HEK293 (cell line): ENCODE data around the gene AQP1.

Experiments used
- CTCF ChIA-PET: fragments of 350-600 bp; formaldehyde crosslinking; extraction: SDS; loops from one replicate; lab custom pipeline; 2021; ENCODE audit warnings: antibody characterized with exemption; lab: Yijun Ruan, JAX
- POLR2A ChIA-PET: fragments of 300-600 bp; formaldehyde crosslinking; extraction: SDS; loops from one replicate; lab custom pipeline; 2020; ENCODE audit warnings: antibody characterized with exemption, inconsistent platforms; lab: Yijun Ruan, JAX
- H3K27ac ChIP-seq: fragments of 200-500 bp; sonication (Bioruptor generic); 2 replicates; pipeline ENCODE4 v1.5.1; 2014; ENCODE audit warnings: low read depth, low read length, control low read depth, inconsistent platforms; ENCODE audit errors: extremely low read depth
- H3K36me3 ChIP-seq, 2 experiments: fragments of 200-500 bp in 1 of 2; sonication (Bioruptor generic) in 1 of 2; 1 replicate in 1 of 2; 2 replicates in 1 of 2; pipeline ENCODE4 v1.5.1; 2014 to 2017; ENCODE audit warnings: inconsistent platforms in 2 of 2, low read length in 2 of 2; ENCODE audit not compliant: control insufficient read depth in 2 of 2, insufficient read depth in 1 of 2
- H3K4me1 ChIP-seq: fragments of 200-500 bp; sonication (Bioruptor generic); 2 replicates; pipeline ENCODE4 v1.5.1; 2014; ENCODE audit warnings: mild to moderate bottlenecking, low read length, inconsistent platforms; ENCODE audit not compliant: control insufficient read depth, insufficient read depth
- H3K4me3 ChIP-seq: 2 replicates; pipeline ENCODE4 v1.5.1; 2011; ENCODE audit warnings: low read depth, mild to moderate bottlenecking, control low read depth, low read length, moderate library complexity
- H3K9me3 ChIP-seq: fragments of 200-500 bp; sonication (Bioruptor generic); 2 replicates; pipeline ENCODE4 v1.5.1; 2014; ENCODE audit warnings: low read depth, low read length, inconsistent platforms; ENCODE audit not compliant: control insufficient read depth, insufficient read depth
- GLI4 ChIP-seq: fragments of 450-650 bp; formaldehyde crosslinking; IDR thresholded peaks from 2 replicates; pipeline ENCODE4 v1.5.1; 2016; ENCODE audit warnings: missing biosample characterization, missing genetic modification characterization
- HOXD13 ChIP-seq: sonication (generic); formaldehyde crosslinking; IDR thresholded peaks from 2 replicates; pipeline ENCODE4 v1.8.0; 2022; ENCODE audit warnings: missing genetic modification reagents, borderline replicate concordance
- IKZF3 ChIP-seq: fragments of 450-650 bp; IDR thresholded peaks from 2 replicates; pipeline ENCODE4 v1.5.0; 2018; ENCODE audit warnings: missing biosample characterization, mild to moderate bottlenecking, missing genetic modification characterization, moderate library complexity
- KLF1 ChIP-seq: fragments of 450-650 bp; formaldehyde crosslinking; IDR thresholded peaks from 2 replicates; pipeline ENCODE4 v1.5.1; 2016; ENCODE audit warnings: missing biosample characterization, missing genetic modification characterization
- KLF10 ChIP-seq: fragments of 450-650 bp; IDR thresholded peaks from 2 replicates; pipeline ENCODE4 v1.5.1; 2018; ENCODE audit warnings: missing biosample characterization, mild to moderate bottlenecking, missing genetic modification characterization
- PRDM6 ChIP-seq: fragments of 450-650 bp; formaldehyde crosslinking; IDR thresholded peaks from 2 replicates; pipeline ENCODE4 v1.5.1; 2017; ENCODE audit warnings: missing biosample characterization, missing genetic modification characterization
- ZBTB49 ChIP-seq: fragments of 450-650 bp; formaldehyde crosslinking; IDR thresholded peaks from 2 replicates; pipeline ENCODE4 v1.5.1; 2016; ENCODE audit warnings: missing biosample characterization, missing genetic modification characterization, low read depth
- ZBTB8A ChIP-seq: fragments of 450-650 bp; formaldehyde crosslinking; IDR thresholded peaks from 2 replicates; pipeline ENCODE4 v1.5.1; 2016; ENCODE audit warnings: missing biosample characterization, missing genetic modification characterization
- ZFP3 ChIP-seq: fragments of 450-650 bp; formaldehyde crosslinking; IDR thresholded peaks from 2 replicates; pipeline ENCODE4 v1.5.1; 2016; ENCODE audit warnings: low read depth, missing biosample characterization, missing genetic modification characterization
- ZNF146 ChIP-seq: fragments of 450-650 bp; formaldehyde crosslinking; IDR thresholded peaks from 2 replicates; pipeline ENCODE4 v1.5.1; 2016; ENCODE audit warnings: missing biosample characterization, missing genetic modification characterization
- ZNF19 ChIP-seq: fragments of 450-650 bp; formaldehyde crosslinking; IDR thresholded peaks from 2 replicates; pipeline ENCODE4; 2016; ENCODE audit warnings: missing biosample characterization, missing genetic modification characterization, low read depth
- ZNF510 ChIP-seq: fragments of 450-650 bp; formaldehyde crosslinking; IDR thresholded peaks from 2 replicates; pipeline ENCODE4 v1.5.1; 2018; ENCODE audit warnings: mild to moderate bottlenecking, missing genetic modification characterization, missing biosample characterization; ENCODE audit not compliant: insufficient replicate concordance
- ZNF518A ChIP-seq: fragments of 450-650 bp; formaldehyde crosslinking; conservative IDR thresholded peaks from 2 replicates; pipeline ENCODE4 v1.5.1; 2016; ENCODE audit warnings: low read depth, missing biosample characterization, missing genetic modification characterization
- TF ChIP-seq, protein P1 (sequence below): fragments of 450-650 bp; formaldehyde crosslinking; IDR thresholded peaks from 2 replicates; pipeline ENCODE4 v1.5.1; 2016; ENCODE audit warnings: missing biosample characterization, missing genetic modification characterization

AQP1 gene

GRCh38 chr7:30894009-30894408 lies 17.6 kb upstream of the AQP1 start:
- Histone ChIP-seq H3K36me3 (no peaks in the 10 kb centered on the region), H3K9me3 (no peaks in the 10 kb centered on the region), H3K4me1 (peaks cover 6% of the 10 kb centered on the region), H3K4me3 (no peak overlapping the region)
- POLR2A ChIA-PET, result no interaction called here
- TF ChIP-seq KLF10, result no peak
- TF ChIP-seq, protein P1, sequence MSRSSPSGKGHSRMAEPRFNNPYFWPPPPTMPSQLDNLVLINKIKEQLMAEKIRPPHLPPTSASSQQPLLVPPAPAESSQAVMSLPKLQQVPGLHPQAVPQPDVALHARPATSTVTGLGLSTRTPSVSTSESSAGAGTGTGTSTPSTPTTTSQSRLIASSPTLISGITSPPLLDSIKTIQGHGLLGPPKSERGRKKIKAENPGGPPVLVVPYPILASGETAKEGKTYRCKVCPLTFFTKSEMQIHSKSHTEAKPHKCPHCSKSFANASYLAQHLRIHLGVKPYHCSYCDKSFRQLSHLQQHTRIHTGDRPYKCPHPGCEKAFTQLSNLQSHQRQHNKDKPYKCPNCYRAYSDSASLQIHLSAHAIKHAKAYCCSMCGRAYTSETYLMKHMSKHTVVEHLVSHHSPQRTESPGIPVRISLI (tag by site-specific recombination), result no peak
- TF ChIP-seq KLF1 (tag by site-specific recombination), result no peak
- no peak for TF ChIP-seq PRDM6
- TF ChIP-seq IKZF3, result no peak
- no peak for TF ChIP-seq ZBTB8A
- TF ChIP-seq, all 188 proteins: peak for 0
- CTCF ChIA-PET, result no interaction called here
- H3K27ac ChIP-seq, result no peak overlapping the region

DNA sequence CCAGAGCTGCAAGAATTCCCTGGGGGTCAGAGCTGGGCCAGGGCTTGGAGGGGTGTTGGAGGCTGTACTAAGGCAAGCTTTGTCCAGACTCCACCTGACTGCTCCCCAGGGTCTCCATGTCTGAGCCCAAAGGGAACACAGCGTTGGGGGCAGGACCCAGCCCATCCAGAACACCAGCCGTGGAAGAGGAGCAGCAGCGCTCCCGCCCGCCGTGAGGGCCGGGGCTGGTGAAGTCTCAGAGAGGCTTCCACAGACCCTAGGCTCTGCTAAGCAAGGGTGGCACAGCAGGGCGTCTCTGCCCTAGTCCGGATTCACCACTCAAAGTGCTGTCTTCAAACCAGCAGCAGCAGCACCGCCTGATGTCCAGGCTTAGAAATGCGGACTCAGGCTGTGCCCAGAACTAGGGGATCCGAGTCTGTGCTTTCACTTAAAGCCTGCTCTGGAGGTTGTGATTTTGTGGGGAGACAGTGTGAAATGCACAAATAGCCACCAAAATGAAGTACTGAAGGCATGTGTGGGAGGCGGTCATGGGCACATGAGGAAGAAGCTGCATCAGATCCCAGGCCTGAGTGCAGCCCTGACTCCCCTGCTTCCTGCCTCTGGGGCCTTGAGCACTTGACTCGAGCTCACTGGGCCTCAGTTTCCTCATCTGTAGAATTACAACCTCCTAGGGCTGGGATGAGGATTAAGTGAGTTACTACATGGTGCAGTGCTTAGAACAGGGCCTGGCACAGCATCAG lies 16.6 kb upstream of the AQP1 start:
- no peak overlapping the region for H3K27ac ChIP-seq
- peaks cover 6% of the 10 kb centered on the region for H3K4me1 ChIP-seq

More for the DNA sequence above, 16.6 kb upstream of the AQP1 start:
- TF ChIP-seq ZBTB49 (tag by site-specific recombination) (no peak), ZNF146 (tag by site-specific recombination) (no peak), ZFP3 (no peak), ZNF510 (tag by site-specific recombination) (no peak), ZNF518A (tag by site-specific recombination) (no peak), HOXD13 (no peak), ZNF19 (tag by site-specific recombination) (no peak), GLI4 (no peak)
- Histone ChIP-seq H3K4me3 (no peak overlapping the region), H3K36me3 (no peaks in the 10 kb centered on the region), H3K9me3 (no peaks in the 10 kb centered on the region)
- CTCF ChIA-PET, result interaction anchor here (1.4 kb wide), 1 partner anchor 89 kb away, joined by 4 read pairs; no protein-coding TSS in a partner anchor
- POLR2A ChIA-PET, result no interaction called here
